ENCODE data around the gene SPPL2C. TPM values are rescaled to one million over a fixed set of nuclear protein-coding genes. Genes with fewer than 3 reads are reported as not detected.
"Not testable (repeated sequence)": the region's sequence is repeated elsewhere in the genome, so short reads cannot be mapped to it uniquely, and the experiment has no call there.

SPPL2C gene
- total RNA-seq, 1 donor from 2014 or later = not detected

DNA sequence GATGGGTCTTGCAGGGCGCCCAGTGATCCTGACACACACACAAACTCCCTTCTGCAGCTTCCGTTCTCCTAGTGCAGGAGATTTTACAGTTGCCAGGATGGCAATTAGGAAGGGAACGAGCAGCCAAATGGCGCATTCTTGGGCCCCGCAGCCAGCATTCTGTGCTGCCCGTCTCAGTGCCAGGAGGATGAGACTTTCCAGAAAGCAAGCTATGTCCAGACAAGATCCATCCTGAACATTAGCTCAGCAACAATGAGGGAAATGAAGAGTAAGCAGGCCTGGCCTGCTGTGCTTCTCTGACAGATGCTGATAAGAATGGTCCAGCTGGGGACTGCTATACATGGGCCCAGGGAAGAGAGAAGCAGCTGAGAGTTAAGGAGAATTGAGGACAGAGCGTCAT is 16.5 kb downstream of the SPPL2C start:
- Histone ChIP-seq H3K27me3 (ENCODE audit: control insufficient read depth, insufficient read depth, low read length) (peaks cover 5% of the 10 kb centered on the region), H3K4me3 (ENCODE audit: low read depth, low read length) (no peak overlapping the region), H3K36me3 (ENCODE audit: control insufficient read depth, insufficient read depth, low read length) (no peaks in the 10 kb centered on the region)
- DNase-seq (ENCODE audit: low read depth) = no peak
- no peak for TF ChIP-seq CTCF (IDR thresholded peaks at IDR 0.05; ENCODE audit: insufficient read depth, low read length, poor library complexity, severe bottlenecking)

DNA sequence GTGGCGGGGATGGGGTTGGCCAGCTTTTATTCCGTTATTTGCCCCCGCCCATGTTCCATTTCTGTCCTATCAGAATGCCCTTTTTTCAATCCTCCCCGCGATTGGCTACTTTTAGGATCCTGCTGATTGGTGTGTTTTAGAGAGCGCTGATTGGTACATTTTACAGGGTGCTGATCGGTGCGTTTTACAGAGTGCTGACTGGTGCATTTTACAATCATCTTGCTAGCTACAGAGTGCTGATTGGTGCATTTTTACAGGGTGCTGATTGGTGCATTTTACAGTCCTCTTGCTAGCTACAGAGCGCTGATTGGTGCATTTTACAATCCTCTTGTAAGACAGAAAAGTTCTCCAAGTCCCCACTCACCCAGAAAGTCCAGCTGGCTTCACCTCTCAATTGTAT is 17.4 kb downstream of the SPPL2C start:
- H3K4me3 ChIP-seq (ENCODE audit: low read depth, low read length); DNase-seq (ENCODE audit: low read depth); H3K36me3 ChIP-seq (ENCODE audit: control insufficient read depth, insufficient read depth, low read length); H3K27me3 ChIP-seq (ENCODE audit: control insufficient read depth, insufficient read depth, low read length): not testable (repeated sequence)

DNA sequence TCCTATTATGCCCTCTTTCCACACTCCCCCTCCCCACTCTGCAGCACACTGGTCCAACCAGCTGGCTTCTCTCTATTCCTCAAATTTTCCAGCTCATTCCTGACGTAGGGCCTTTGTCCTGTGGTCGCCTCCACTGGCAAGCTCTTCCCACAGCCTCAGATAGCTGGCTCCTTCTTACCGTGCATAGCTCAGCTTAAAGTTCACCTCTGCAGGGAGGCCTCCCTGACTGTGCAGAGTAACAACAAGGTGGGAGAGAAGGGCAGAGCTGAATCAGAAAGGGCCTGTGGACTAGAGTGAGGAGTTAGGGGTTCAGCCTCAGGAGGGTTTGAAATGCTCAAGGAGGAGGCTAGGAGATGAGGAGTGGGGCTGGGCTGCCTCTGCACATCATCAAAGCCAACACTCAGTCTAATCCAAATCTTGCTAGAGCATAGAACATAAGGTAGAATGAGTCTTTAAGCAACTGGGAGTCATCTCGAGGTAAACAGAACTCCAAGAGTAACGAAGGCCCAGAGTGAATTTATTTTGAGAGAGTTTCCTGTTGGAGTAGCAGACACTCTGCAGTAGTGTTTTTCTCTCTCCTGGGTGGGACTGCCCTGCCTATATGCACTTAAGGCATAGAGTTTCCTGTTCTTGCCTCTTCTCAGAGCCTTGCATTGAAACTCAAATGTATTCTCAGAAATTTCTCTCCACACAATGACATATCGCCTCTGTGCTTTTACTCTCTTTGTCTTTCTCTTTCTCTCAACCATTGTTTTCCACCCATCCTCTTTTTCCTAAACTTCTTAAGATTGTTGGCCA is 19.4 kb downstream of the SPPL2C start:
- TF ChIP-seq CTCF (IDR thresholded peaks at IDR 0.05; ENCODE audit: insufficient read depth, low read length, poor library complexity, severe bottlenecking) = no peak
- Histone ChIP-seq H3K27me3 (ENCODE audit: control insufficient read depth, insufficient read depth, low read length) (peaks cover 5% of the 10 kb centered on the region), H3K36me3 (ENCODE audit: control insufficient read depth, insufficient read depth, low read length) (no peaks in the 10 kb centered on the region), H3K4me3 (ENCODE audit: low read depth, low read length) (no peak overlapping the region)
- no peak for DNase-seq (ENCODE audit: low read depth)

GRCh38 chr17:45867171-45867570 is 22.5 kb downstream of the SPPL2C start:
- no peak for TF ChIP-seq CTCF (IDR thresholded peaks at IDR 0.05; ENCODE audit: insufficient read depth, low read length, poor library complexity, severe bottlenecking)
- Histone ChIP-seq H3K4me3 (ENCODE audit: low read depth, low read length) (no peak overlapping the region), H3K36me3 (ENCODE audit: control insufficient read depth, insufficient read depth, low read length) (no peaks in the 10 kb centered on the region), H3K27me3 (ENCODE audit: control insufficient read depth, insufficient read depth, low read length) (peaks cover 8% of the 10 kb centered on the region)
- no peak for DNase-seq (ENCODE audit: low read depth)

DNA sequence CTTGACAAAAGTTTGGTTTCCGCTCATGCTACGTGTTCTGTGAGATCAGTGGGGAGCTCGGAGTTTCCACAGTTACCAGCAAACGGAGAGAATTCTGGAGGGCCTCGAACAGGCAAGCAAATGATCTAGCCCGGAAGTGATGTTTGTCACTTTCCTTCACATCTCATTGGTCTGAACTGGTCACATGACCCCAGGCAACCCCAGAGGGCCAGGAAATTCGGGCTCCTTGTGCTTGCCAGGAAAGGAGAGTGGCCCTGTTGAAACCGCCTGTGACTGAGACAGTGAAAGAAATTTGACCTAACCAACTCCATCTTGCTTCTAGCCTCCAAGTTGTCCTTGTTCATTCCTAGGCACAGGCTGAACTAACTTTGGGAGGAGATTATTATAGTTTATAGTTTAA is 23.0 kb downstream of the SPPL2C start:
- no peak for TF ChIP-seq CTCF (IDR thresholded peaks at IDR 0.05; ENCODE audit: insufficient read depth, low read length, poor library complexity, severe bottlenecking)
- H3K4me3 ChIP-seq (ENCODE audit: low read depth, low read length) = no peak overlapping the region

GRCh38 chr17:45868276-45868675 is 23.6 kb downstream of the SPPL2C start:
- Histone ChIP-seq H3K36me3 (ENCODE audit: control insufficient read depth, insufficient read depth, low read length) (no peaks in the 10 kb centered on the region), H3K27me3 (ENCODE audit: control insufficient read depth, insufficient read depth, low read length) (peaks cover 8% of the 10 kb centered on the region), H3K4me3 (ENCODE audit: low read depth, low read length) (no peak overlapping the region)
- TF ChIP-seq CTCF (IDR thresholded peaks at IDR 0.05; ENCODE audit: insufficient read depth, low read length, poor library complexity, severe bottlenecking) = no peak
- DNase-seq (ENCODE audit: low read depth) = no peak

More for the DNA sequence above, 23.0 kb downstream of the SPPL2C start:
- DNase-seq (ENCODE audit: low read depth) = no peak
- H3K27me3 ChIP-seq (ENCODE audit: control insufficient read depth, insufficient read depth, low read length) = peaks cover 8% of the 10 kb centered on the region
- no peaks in the 10 kb centered on the region for H3K36me3 ChIP-seq (ENCODE audit: control insufficient read depth, insufficient read depth, low read length)
